ENCODE data around the gene PSMD13.

Gene PSMD13

GRCh38 chr11:251550-251949, 14.8 kb downstream of the PSMD13 start:
- no peak for TF ChIP-seq TOX (CRISPR knock-in tag; IDR thresholded peaks at IDR 0.05; ENCODE audit: borderline replicate concordance)
- TF ChIP-seq, protein P1, sequence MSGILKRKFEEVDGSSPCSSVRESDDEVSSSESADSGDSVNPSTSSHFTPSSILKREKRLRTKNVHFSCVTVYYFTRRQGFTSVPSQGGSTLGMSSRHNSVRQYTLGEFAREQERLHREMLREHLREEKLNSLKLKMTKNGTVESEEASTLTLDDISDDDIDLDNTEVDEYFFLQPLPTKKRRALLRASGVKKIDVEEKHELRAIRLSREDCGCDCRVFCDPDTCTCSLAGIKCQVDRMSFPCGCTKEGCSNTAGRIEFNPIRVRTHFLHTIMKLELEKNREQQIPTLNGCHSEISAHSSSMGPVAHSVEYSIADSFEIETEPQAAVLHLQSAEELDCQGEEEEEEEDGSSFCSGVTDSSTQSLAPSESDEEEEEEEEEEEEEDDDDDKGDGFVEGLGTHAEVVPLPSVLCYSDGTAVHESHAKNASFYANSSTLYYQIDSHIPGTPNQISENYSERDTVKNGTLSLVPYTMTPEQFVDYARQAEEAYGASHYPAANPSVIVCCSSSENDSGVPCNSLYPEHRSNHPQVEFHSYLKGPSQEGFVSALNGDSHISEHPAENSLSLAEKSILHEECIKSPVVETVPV (CRISPR knock-in tag; IDR thresholded peaks at IDR 0.05) = no peak
- no peak for TF ChIP-seq RARB (CRISPR knock-in tag; IDR thresholded peaks at IDR 0.05)
- no peak for TF ChIP-seq ZNF8 (CRISPR knock-in tag; IDR thresholded peaks at IDR 0.05)
- TF ChIP-seq ZFP30 (CRISPR knock-in tag; IDR thresholded peaks at IDR 0.05) = no peak
- TF ChIP-seq OSR1 (CRISPR knock-in tag; IDR thresholded peaks at IDR 0.05) = no peak
- TF ChIP-seq ZNF70 (CRISPR knock-in tag; IDR thresholded peaks at IDR 0.05) = no peak
- TF ChIP-seq ARNTL (CRISPR knock-in tag; IDR thresholded peaks at IDR 0.05; ENCODE audit: borderline replicate concordance, low read depth) = no peak
- no peak for TF ChIP-seq ZFP3 (CRISPR knock-in tag; IDR thresholded peaks at IDR 0.05)
- TF ChIP-seq, protein P2, sequence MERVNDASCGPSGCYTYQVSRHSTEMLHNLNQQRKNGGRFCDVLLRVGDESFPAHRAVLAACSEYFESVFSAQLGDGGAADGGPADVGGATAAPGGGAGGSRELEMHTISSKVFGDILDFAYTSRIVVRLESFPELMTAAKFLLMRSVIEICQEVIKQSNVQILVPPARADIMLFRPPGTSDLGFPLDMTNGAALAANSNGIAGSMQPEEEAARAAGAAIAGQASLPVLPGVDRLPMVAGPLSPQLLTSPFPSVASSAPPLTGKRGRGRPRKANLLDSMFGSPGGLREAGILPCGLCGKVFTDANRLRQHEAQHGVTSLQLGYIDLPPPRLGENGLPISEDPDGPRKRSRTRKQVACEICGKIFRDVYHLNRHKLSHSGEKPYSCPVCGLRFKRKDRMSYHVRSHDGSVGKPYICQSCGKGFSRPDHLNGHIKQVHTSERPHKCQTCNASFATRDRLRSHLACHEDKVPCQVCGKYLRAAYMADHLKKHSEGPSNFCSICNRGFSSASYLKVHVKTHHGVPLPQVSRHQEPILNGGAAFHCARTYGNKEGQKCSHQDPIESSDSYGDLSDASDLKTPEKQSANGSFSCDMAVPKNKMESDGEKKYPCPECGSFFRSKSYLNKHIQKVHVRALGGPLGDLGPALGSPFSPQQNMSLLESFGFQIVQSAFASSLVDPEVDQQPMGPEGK (CRISPR knock-in tag; IDR thresholded peaks at IDR 0.05; ENCODE audit: borderline replicate concordance) = no peak
- TF ChIP-seq ZNF565 (CRISPR knock-in tag; conservative IDR thresholded peaks at IDR 0.05; ENCODE audit: low read depth) = no peak
- no peak for TF ChIP-seq PPARA (CRISPR knock-in tag; IDR thresholded peaks at IDR 0.05; ENCODE audit: borderline replicate concordance)
- TF ChIP-seq POU6F1 (CRISPR knock-in tag; IDR thresholded peaks at IDR 0.05; ENCODE audit: borderline replicate concordance, low read depth) = no peak
- no peak for TF ChIP-seq CSDC2 (CRISPR knock-in tag; IDR thresholded peaks at IDR 0.05)
- TF ChIP-seq SNAI2 (CRISPR knock-in tag; IDR thresholded peaks at IDR 0.05) = no peak
- no peak for TF ChIP-seq GLIS3 (CRISPR knock-in tag; IDR thresholded peaks at IDR 0.05)
- TF ChIP-seq, protein P3, sequence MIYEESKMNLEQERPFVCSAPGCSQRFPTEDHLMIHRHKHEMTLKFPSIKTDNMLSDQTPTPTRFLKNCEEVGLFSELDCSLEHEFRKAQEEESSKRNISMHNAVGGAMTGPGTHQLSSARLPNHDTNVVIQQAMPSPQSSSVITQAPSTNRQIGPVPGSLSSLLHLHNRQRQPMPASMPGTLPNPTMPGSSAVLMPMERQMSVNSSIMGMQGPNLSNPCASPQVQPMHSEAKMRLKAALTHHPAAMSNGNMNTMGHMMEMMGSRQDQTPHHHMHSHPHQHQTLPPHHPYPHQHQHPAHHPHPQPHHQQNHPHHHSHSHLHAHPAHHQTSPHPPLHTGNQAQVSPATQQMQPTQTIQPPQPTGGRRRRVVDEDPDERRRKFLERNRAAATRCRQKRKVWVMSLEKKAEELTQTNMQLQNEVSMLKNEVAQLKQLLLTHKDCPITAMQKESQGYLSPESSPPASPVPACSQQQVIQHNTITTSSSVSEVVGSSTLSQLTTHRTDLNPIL (CRISPR knock-in tag; IDR thresholded peaks at IDR 0.05; ENCODE audit: low read depth) = no peak
- no peak for TF ChIP-seq ISL1 (CRISPR knock-in tag; IDR thresholded peaks at IDR 0.05)
- TF ChIP-seq ESRRG (CRISPR knock-in tag; IDR thresholded peaks at IDR 0.05) = no peak
- TF ChIP-seq TCF4 (CRISPR knock-in tag; IDR thresholded peaks at IDR 0.05; ENCODE audit: borderline replicate concordance) = no peak
- ATAC-seq = no peak

DNA sequence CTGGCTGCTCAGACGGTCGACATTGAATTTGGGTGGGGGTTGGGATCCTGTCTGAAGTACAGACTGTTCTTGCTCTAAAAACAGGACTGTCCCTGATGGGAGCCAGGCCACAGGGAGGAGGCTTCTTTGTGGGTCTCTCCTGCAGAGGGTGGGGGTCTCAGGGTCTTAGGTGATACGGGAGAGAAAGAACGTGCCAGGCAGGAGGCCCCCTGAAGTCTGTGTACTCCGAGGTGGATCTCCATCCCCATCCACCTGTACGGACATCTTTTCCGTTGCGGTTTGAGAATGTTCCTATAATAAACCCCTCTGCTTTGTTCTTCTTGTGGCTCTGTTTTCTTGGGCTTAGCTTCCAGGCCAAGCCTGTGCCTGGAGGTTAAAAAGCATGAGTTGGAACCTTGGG, 15.9 kb downstream of the PSMD13 start:
- no peak for TF ChIP-seq GLIS3 (CRISPR knock-in tag; IDR thresholded peaks at IDR 0.05)
- no peak for TF ChIP-seq ESRRG (CRISPR knock-in tag; IDR thresholded peaks at IDR 0.05)
- TF ChIP-seq, protein P2 (CRISPR knock-in tag; IDR thresholded peaks at IDR 0.05; ENCODE audit: borderline replicate concordance) = no peak
- TF ChIP-seq ZFP30 (CRISPR knock-in tag; IDR thresholded peaks at IDR 0.05) = no peak
- no peak for TF ChIP-seq ZNF565 (CRISPR knock-in tag; conservative IDR thresholded peaks at IDR 0.05; ENCODE audit: low read depth)
- no peak for TF ChIP-seq ZNF8 (CRISPR knock-in tag; IDR thresholded peaks at IDR 0.05)
- TF ChIP-seq RARB (CRISPR knock-in tag; IDR thresholded peaks at IDR 0.05) = no peak
- no peak for TF ChIP-seq CSDC2 (CRISPR knock-in tag; IDR thresholded peaks at IDR 0.05)
- no peak for TF ChIP-seq BACH2 (CRISPR knock-in tag; IDR thresholded peaks at IDR 0.05; ENCODE audit: borderline replicate concordance)
- no peak for TF ChIP-seq TCF4 (CRISPR knock-in tag; IDR thresholded peaks at IDR 0.05; ENCODE audit: borderline replicate concordance)
- no peak for TF ChIP-seq ZNF70 (CRISPR knock-in tag; IDR thresholded peaks at IDR 0.05)
- TF ChIP-seq TSHZ2 (CRISPR knock-in tag; IDR thresholded peaks at IDR 0.05) = no peak
- TF ChIP-seq, protein P3 (CRISPR knock-in tag; IDR thresholded peaks at IDR 0.05; ENCODE audit: low read depth) = no peak
- TF ChIP-seq ZC3H10 (CRISPR knock-in tag; IDR thresholded peaks at IDR 0.05) = no peak
- no peak for TF ChIP-seq SNAI2 (CRISPR knock-in tag; IDR thresholded peaks at IDR 0.05)
- no peak for TF ChIP-seq ARNTL (CRISPR knock-in tag; IDR thresholded peaks at IDR 0.05; ENCODE audit: borderline replicate concordance, low read depth)
- TF ChIP-seq POU6F1 (CRISPR knock-in tag; IDR thresholded peaks at IDR 0.05; ENCODE audit: borderline replicate concordance, low read depth) = no peak
- no peak for TF ChIP-seq ISL1 (CRISPR knock-in tag; IDR thresholded peaks at IDR 0.05)
- no peak for ATAC-seq

All from SK-N-SH treated with all-trans-retinoic acid at 6 μM for 48 hours (cell line).